ENCODE data around the gene MIS12.

MIS12 gene

DNA sequence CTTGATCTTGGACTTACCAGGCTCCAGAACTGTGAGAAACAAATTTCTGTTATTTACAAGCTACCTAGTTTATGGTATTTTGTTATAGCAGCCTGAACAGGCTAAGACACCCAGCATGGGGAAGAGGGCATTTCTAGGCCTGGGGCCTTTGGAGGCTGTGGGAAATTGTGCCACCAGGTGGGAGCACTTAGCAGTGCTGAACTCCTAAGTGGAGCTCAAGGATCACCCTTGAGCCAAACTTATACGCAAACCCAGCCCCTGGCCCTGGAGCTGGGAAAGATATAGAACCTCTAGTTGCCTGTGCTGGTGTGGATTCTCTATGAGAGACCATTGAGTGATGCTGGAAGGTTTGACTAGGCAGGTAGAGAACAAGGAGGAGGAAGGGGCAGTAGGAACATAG is 36.1 kb downstream of the MIS12 start (continued):
- TF ChIP-seq, protein P1, sequence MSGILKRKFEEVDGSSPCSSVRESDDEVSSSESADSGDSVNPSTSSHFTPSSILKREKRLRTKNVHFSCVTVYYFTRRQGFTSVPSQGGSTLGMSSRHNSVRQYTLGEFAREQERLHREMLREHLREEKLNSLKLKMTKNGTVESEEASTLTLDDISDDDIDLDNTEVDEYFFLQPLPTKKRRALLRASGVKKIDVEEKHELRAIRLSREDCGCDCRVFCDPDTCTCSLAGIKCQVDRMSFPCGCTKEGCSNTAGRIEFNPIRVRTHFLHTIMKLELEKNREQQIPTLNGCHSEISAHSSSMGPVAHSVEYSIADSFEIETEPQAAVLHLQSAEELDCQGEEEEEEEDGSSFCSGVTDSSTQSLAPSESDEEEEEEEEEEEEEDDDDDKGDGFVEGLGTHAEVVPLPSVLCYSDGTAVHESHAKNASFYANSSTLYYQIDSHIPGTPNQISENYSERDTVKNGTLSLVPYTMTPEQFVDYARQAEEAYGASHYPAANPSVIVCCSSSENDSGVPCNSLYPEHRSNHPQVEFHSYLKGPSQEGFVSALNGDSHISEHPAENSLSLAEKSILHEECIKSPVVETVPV (CRISPR knock-in tag; IDR thresholded peaks at IDR 0.05) = no peak
- TF ChIP-seq PPARA (CRISPR knock-in tag; IDR thresholded peaks at IDR 0.05; ENCODE audit: borderline replicate concordance) (no peak), TOX (CRISPR knock-in tag; IDR thresholded peaks at IDR 0.05; ENCODE audit: borderline replicate concordance) (no peak), ZNF565 (CRISPR knock-in tag; conservative IDR thresholded peaks at IDR 0.05; ENCODE audit: low read depth) (no peak)

- TF ChIP-seq BACH2 (CRISPR knock-in tag; IDR thresholded peaks at IDR 0.05; ENCODE audit: borderline replicate concordance) = no peak
- no peak for TF ChIP-seq ZNF565 (CRISPR knock-in tag; conservative IDR thresholded peaks at IDR 0.05; ENCODE audit: low read depth)
- no peak for TF ChIP-seq ZC3H10 (CRISPR knock-in tag; IDR thresholded peaks at IDR 0.05)
- TF ChIP-seq TCF4 (CRISPR knock-in tag; IDR thresholded peaks at IDR 0.05; ENCODE audit: borderline replicate concordance) = no peak
- TF ChIP-seq ZFP30 (CRISPR knock-in tag; IDR thresholded peaks at IDR 0.05) = no peak
- TF ChIP-seq, protein P1 (CRISPR knock-in tag; IDR thresholded peaks at IDR 0.05) = no peak
- TF ChIP-seq ISL1 (CRISPR knock-in tag; IDR thresholded peaks at IDR 0.05) = no peak
- TF ChIP-seq TSHZ2 (CRISPR knock-in tag; IDR thresholded peaks at IDR 0.05) = no peak
- TF ChIP-seq CSDC2 (CRISPR knock-in tag; IDR thresholded peaks at IDR 0.05) = no peak
- TF ChIP-seq POU6F1 (CRISPR knock-in tag; IDR thresholded peaks at IDR 0.05; ENCODE audit: borderline replicate concordance, low read depth) = no peak
- no peak for TF ChIP-seq TOX (CRISPR knock-in tag; IDR thresholded peaks at IDR 0.05; ENCODE audit: borderline replicate concordance)
- TF ChIP-seq ZFP3 (CRISPR knock-in tag; IDR thresholded peaks at IDR 0.05) = no peak
These were observed 36.9 kb downstream of the MIS12 start for GRCh38 chr17:5523249-5523648.

DNA sequence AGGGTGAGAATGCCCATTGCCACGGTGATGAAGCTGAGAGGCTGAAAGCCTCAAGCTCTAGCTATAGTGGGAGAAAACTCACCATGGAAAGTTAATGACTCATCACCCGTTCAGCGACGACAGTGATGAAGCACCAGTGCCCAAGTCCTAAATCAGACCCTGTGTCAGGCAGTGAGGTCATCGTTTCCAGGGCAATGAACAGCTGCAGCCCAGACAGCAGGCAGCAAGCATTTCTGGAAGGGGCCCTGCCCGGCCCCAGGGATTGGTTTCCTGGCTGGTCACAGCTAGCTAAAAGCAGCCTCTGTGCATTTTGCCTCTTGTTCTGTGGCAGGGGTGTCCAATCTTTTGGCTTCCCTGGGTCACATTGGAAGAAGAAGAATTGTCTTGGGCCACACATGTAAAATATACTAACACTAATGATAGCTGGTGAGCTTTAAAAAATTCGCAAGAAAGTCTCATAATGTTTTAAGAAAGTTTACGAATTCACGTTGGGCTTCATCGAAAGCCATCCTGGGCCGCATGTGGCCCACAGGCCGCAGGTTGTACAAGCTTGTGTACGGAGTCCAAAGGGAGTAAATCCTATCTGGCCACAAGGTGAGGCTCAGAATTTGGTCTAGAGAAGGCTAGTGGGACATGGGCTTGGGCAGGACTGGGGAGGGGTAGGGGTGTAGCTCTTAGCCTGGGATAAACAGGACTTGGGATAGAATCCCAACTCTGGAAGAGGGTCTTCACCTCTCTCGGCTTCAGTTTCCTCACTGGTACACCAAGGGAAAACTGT is 40.6 kb downstream of the MIS12 start:
- peak; percentile 98 for ATAC-seq

More at GRCh38 chr17:5523249-5523648, 36.9 kb downstream of the MIS12 start:
- no peak for ATAC-seq

More for the DNA sequence above, 40.6 kb downstream of the MIS12 start:
- TF ChIP-seq PATZ1 (CRISPR knock-in tag; IDR thresholded peaks at IDR 0.05; ENCODE audit: borderline replicate concordance) (0 out of 2 replicates have a peak, but pooled peaks have one; percentile 31), ZFP3 (CRISPR knock-in tag; IDR thresholded peaks at IDR 0.05) (0 out of 2 replicates have a peak, but pooled peaks have one; percentile 36), ISL1 (CRISPR knock-in tag; IDR thresholded peaks at IDR 0.05) (peak; percentile 39; the same call in 1 of the 2 replicates), BACH2 (CRISPR knock-in tag; IDR thresholded peaks at IDR 0.05; ENCODE audit: borderline replicate concordance) (no peak), CSDC2 (CRISPR knock-in tag; IDR thresholded peaks at IDR 0.05) (no peak), ZNF8 (CRISPR knock-in tag; IDR thresholded peaks at IDR 0.05) (no peak)
- TF ChIP-seq, protein P2, sequence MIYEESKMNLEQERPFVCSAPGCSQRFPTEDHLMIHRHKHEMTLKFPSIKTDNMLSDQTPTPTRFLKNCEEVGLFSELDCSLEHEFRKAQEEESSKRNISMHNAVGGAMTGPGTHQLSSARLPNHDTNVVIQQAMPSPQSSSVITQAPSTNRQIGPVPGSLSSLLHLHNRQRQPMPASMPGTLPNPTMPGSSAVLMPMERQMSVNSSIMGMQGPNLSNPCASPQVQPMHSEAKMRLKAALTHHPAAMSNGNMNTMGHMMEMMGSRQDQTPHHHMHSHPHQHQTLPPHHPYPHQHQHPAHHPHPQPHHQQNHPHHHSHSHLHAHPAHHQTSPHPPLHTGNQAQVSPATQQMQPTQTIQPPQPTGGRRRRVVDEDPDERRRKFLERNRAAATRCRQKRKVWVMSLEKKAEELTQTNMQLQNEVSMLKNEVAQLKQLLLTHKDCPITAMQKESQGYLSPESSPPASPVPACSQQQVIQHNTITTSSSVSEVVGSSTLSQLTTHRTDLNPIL (CRISPR knock-in tag; IDR thresholded peaks at IDR 0.05; ENCODE audit: low read depth) = peak; percentile 81

All from SK-N-SH treated with all-trans-retinoic acid at 6 μM for 48 hours (cell line).